Endothelial cell of umbilical vein (primary cell): ENCODE data around the gene ZFR2. TPM values are rescaled to one million over a fixed set of nuclear protein-coding genes. Genes with fewer than 3 reads are reported as not detected.

Experiments
- BruUV-seq: library from RNA; stranded (reverse); fragments of 400-500 nt; replicated peaks from 2 replicates; lab custom pipeline; 2021; lab: Mats Ljungman, UMichigan
- CTCF ChIA-PET: fragments of 300-600, 350-600 bp; sonication (Branson Sonifier 250); formaldehyde crosslinking; loops from one replicate; lab custom pipeline; 2021; ENCODE audit warnings: antibody characterized with exemption, inconsistent platforms; lab: Charles Lee
- POLR2A ChIA-PET: fragments of 300-600, 350-600 bp; sonication (Branson Sonifier 250); formaldehyde crosslinking; loops from one replicate; lab custom pipeline; 2021; ENCODE audit warnings: antibody characterized with exemption, inconsistent platforms; lab: Charles Lee
- DNase-seq: peaks from one replicate; pipeline ENCODE4 v3.0.0-alpha.2; 2011; ENCODE audit warnings: low read depth, low spot score
- FAIRE-seq: peaks from 2 replicates; lab custom pipeline; 2011; peaks lifted over from hg19 to GRCh38; lab: Jason Lieb, UNC
- H2AFZ ChIP-seq: 2 replicates; pipeline ENCODE4 v1.6.0; 2012; ENCODE audit warnings: low read depth, low read length, control low read depth, inconsistent platforms
- H3K27ac ChIP-seq: 2 replicates; pipeline ENCODE4 v1.5.1; 2011; ENCODE audit warnings: low read depth, mild to moderate bottlenecking, control low read depth, low read length, moderate library complexity; ENCODE audit not compliant: insufficient read depth
- H3K27me3 ChIP-seq, 2 experiments: 2 replicates each; pipeline versions ENCODE4 v1.6.0 to v1.6.1; 2011; ENCODE audit warnings: low read length in 2 of 2, mixed read lengths in 1 of 2; ENCODE audit not compliant: control insufficient read depth in 2 of 2, insufficient read depth in 2 of 2
- H3K36me3 ChIP-seq, 2 experiments: 2 replicates in 1 of 2; 3 replicates in 1 of 2; pipeline ENCODE4 v1.5.1; 2011; ENCODE audit warnings: low read length in 2 of 2, mild to moderate bottlenecking in 1 of 2, moderate library complexity in 1 of 2; ENCODE audit not compliant: control insufficient read depth in 2 of 2, insufficient read depth in 2 of 2; ENCODE audit errors: extremely low read depth in 1 of 2
- H3K4me1 ChIP-seq: 3 replicates; pipeline ENCODE4 v1.5.1; 2011; ENCODE audit warnings: mild to moderate bottlenecking, low read length; ENCODE audit not compliant: control insufficient read depth, insufficient read depth; ENCODE audit errors: extremely low read depth
- H3K4me2 ChIP-seq: 2 replicates; pipeline ENCODE4 v1.6.1; 2011; ENCODE audit warnings: low read length, control low read depth, mixed read lengths; ENCODE audit not compliant: insufficient read depth
- H3K4me3 ChIP-seq, 3 experiments: fragments of 200-600 bp in 1 of 3; sonication (generic), shearing (Covaris generic) in 1 of 3; replicated peaks in 1 of 3; 2 replicates each; pipeline ENCODE4 v1.5.1; 2011 to 2016; ENCODE audit warnings: control low read depth in 3 of 3, low read length in 3 of 3, mild to moderate bottlenecking in 2 of 3, inconsistent platforms in 1 of 3, low read depth in 1 of 3, moderate library complexity in 1 of 3; ENCODE audit not compliant: insufficient read depth in 1 of 3
- H3K79me2 ChIP-seq: 2 replicates; pipeline ENCODE4 v1.6.0; 2012; ENCODE audit warnings: low read length, inconsistent platforms; ENCODE audit not compliant: control insufficient read depth, insufficient read depth
- H3K9ac ChIP-seq: replicated peaks from 2 replicates; pipeline ENCODE3; 2011; ENCODE audit warnings: low read length, control low read depth; ENCODE audit not compliant: insufficient read depth; ENCODE audit errors: extremely low read depth
- H3K9me1 ChIP-seq: replicated peaks from 3 replicates; pipeline ENCODE4 v1.6.0; 2011; ENCODE audit warnings: mild to moderate bottlenecking, low read length; ENCODE audit not compliant: control insufficient read depth, insufficient read depth; ENCODE audit errors: extremely low read depth
- H3K9me3 ChIP-seq: replicated peaks from 2 replicates; pipeline ENCODE4 v1.5.1; 2012; ENCODE audit warnings: low read length, inconsistent platforms; ENCODE audit not compliant: control insufficient read depth, insufficient read depth
- H4K20me1 ChIP-seq: replicated peaks from 2 replicates; pipeline ENCODE3; 2011; ENCODE audit warnings: mild to moderate bottlenecking, low read length; ENCODE audit not compliant: control insufficient read depth, insufficient read depth; ENCODE audit errors: extremely low read depth
- EZH2 ChIP-seq: IDR thresholded peaks from 2 replicates; pipeline ENCODE4 v1.6.1; 2012; ENCODE audit warnings: borderline replicate concordance, low read depth, mild to moderate bottlenecking, moderate library complexity, low read length, inconsistent platforms; ENCODE audit not compliant: severe bottlenecking
- FOS ChIP-seq: IDR thresholded peaks from 2 replicates; pipeline ENCODE4 v1.6.1; 2011; ENCODE audit warnings: mild to moderate bottlenecking, low read length, moderate library complexity, borderline replicate concordance; ENCODE audit not compliant: insufficient read depth
- GATA2 ChIP-seq: IDR thresholded peaks from 2 replicates; pipeline ENCODE4 v1.7.0; 2011; ENCODE audit warnings: low read depth, mild to moderate bottlenecking, moderate library complexity, mixed read lengths, low read length; ENCODE audit not compliant: insufficient read length, insufficient read depth
- JUN ChIP-seq: IDR thresholded peaks from 2 replicates; pipeline ENCODE4 v1.6.1; 2011; ENCODE audit warnings: borderline replicate concordance, low read depth; ENCODE audit not compliant: insufficient read length, insufficient read depth
- MAX ChIP-seq: IDR thresholded peaks from 2 replicates; pipeline ENCODE4 v1.6.1; 2011; ENCODE audit not compliant: insufficient read depth, insufficient read length
- MYC ChIP-seq: IDR thresholded peaks from one replicate; pipeline ENCODE4 v1.6.1; 2011; ENCODE audit warnings: mild to moderate bottlenecking, low read depth, low read length
- POLR2A ChIP-seq: IDR thresholded peaks from 2 replicates; pipeline ENCODE4 v1.6.1; 2012; ENCODE audit warnings: low read depth, mild to moderate bottlenecking, control low read depth, low read length
- POLR2AphosphoS5 ChIP-seq: IDR thresholded peaks from 2 replicates; pipeline ENCODE4 v1.6.1; 2012; ENCODE audit warnings: low read depth, mild to moderate bottlenecking, control low read depth, low read length, moderate library complexity; ENCODE audit not compliant: insufficient read depth
- dilution Hi-C: fragments of 300-500 bp; cut with MboI; formaldehyde crosslinking; loops from one replicate; pipeline ENCODE4 v1.15.0; 2019; ENCODE audit warnings: low sequenced_read_pairs; ENCODE audit not compliant: extremely low pct_ligation_motif_present
- intact Hi-C: fragments of 100-400 bp; cut with micrococcal nuclease; formaldehyde crosslinking; loops from one replicate; pipeline ENCODE4 v1.10.0; 2022
- polyA plus RNA-seq, 4 experiments: library from polyadenylated mRNA; depleted of rRNA in 3 of 4; stranded (reverse) in 3 of 4; unstranded in 1 of 4; fragments of >200 nt; gene quantifications; 2 replicates each; pipeline versions ENCODE4 v1.2.1 to v1.2.3, GENCODE V29; 2011 to 2012; ENCODE audit warnings: missing spikeins in 1 of 4
- total RNA-seq: library from RNA; stranded (reverse); gene quantifications from 2 replicates; pipeline ENCODE4 v1.2.3, GENCODE V29; 2021
- TF ChIP-seq, protein P1 (sequence below), 2 donors: IDR thresholded peaks; 1 replicate in 1 of 2; 2 replicates in 1 of 2; pipeline ENCODE4 v1.5.1; 2011; ENCODE audit warnings: low read length in 2 of 2, mild to moderate bottlenecking in 2 of 2, moderate library complexity in 2 of 2, control low read depth in 1 of 2, inconsistent platforms in 1 of 2, low read depth in 1 of 2; ENCODE audit not compliant: insufficient read depth in 1 of 2; ENCODE audit errors: extremely low read depth in 1 of 2

ZFR2 gene
- total and polyA plus RNA-seq, 2 donors (not counting 3 experiments of a cell fraction or from before 2014, with no cell fraction given): not detected

GRCh38 chr19:3773814-3774515 lies 94.9 kb downstream of the ZFR2 start:
- Histone ChIP-seq H4K20me1 (no peaks in the 10 kb centered on the region), H2AFZ (no peak overlapping the region), H3K27me3 (no peaks in the 10 kb centered on the region), H3K4me1 (no peaks in the 10 kb centered on the region), H3K9ac (no peak overlapping the region), H3K4me3 (no peak overlapping the region), H3K27ac (no peak overlapping the region), H3K9me3 (no peaks in the 10 kb centered on the region), H3K79me2 (no peaks in the 10 kb centered on the region), H3K9me1 (no peaks in the 10 kb centered on the region), H3K36me3 (no peaks in the 10 kb centered on the region), H3K4me2 (no peak overlapping the region)
- intact Hi-C loops (no loop called here), dilution Hi-C loops (no loop called here)
- POLR2A ChIA-PET: no interaction called here
- no peak for DNase-seq
- CTCF ChIA-PET: no interaction called here
- no peak for FAIRE-seq
- TF ChIP-seq MAX: no peak
- TF ChIP-seq GATA2: no peak
- TF ChIP-seq JUN: no peak
- no peak for TF ChIP-seq EZH2
- TF ChIP-seq POLR2AphosphoS5: no peak
- no peak for TF ChIP-seq FOS
- TF ChIP-seq POLR2A: no peak
- no peak for TF ChIP-seq MYC
- TF ChIP-seq, protein P1, sequence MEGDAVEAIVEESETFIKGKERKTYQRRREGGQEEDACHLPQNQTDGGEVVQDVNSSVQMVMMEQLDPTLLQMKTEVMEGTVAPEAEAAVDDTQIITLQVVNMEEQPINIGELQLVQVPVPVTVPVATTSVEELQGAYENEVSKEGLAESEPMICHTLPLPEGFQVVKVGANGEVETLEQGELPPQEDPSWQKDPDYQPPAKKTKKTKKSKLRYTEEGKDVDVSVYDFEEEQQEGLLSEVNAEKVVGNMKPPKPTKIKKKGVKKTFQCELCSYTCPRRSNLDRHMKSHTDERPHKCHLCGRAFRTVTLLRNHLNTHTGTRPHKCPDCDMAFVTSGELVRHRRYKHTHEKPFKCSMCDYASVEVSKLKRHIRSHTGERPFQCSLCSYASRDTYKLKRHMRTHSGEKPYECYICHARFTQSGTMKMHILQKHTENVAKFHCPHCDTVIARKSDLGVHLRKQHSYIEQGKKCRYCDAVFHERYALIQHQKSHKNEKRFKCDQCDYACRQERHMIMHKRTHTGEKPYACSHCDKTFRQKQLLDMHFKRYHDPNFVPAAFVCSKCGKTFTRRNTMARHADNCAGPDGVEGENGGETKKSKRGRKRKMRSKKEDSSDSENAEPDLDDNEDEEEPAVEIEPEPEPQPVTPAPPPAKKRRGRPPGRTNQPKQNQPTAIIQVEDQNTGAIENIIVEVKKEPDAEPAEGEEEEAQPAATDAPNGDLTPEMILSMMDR (IDR thresholded peaks at IDR 0.05; ENCODE audit: extremely low read depth in 1 of 2, insufficient read depth in 1 of 2, low read depth in 1 of 2, low read length in 2 of 2): no peak
- no TSS peak for BruUV-seq
